Activated naive CD4-positive, alpha-beta T cell treated with Interleukin-2 at 50 U/mL for 16 hours (primary cell): ENCODE results near the gene HIPK2.

Experiments
- DNase-seq: peaks from one replicate; pipeline ENCODE4 v3.0.0-alpha.2; 2020

HIPK2 gene

GRCh38 chr7:139526578-139527544 lies 250.9 kb downstream of the HIPK2 start:
- DNase-seq = no peak

GRCh38 chr7:139525750-139526149 lies 252.0 kb downstream of the HIPK2 start:
- DNase-seq = no peak

GRCh38 chr7:139525239-139525638 lies 252.6 kb downstream of the HIPK2 start:
- no peak for DNase-seq

GRCh38 chr7:139523968-139524815 lies 253.6 kb downstream of the HIPK2 start:
- DNase-seq = no peak

- DNase-seq = peak; percentile 9
Measured at GRCh38 chr7:139523199-139523941, 254.4 kb downstream of the HIPK2 start, which contains the start of gene CLEC2L. Gene CLEC2L, plus strand, starts transcription at chr7:139523685. Its CDS starts 243 bp downstream, at chr7:139523928.

GRCh38 chr7:139522830-139523198 lies 255.0 kb downstream of the HIPK2 start:
- no peak for DNase-seq

GRCh38 chr7:139521439-139521838 lies 256.4 kb downstream of the HIPK2 start:
- DNase-seq = no peak

GRCh38 chr7:139515266-139515665 lies 262.5 kb downstream of the HIPK2 start:
- DNase-seq = no peak
